ENCODE results near the gene ADCY3. TPM values are rescaled to one million over a fixed set of nuclear protein-coding genes. Genes with fewer than 3 reads are reported as not detected.

Gene ADCY3
- total and polyA plus RNA-seq, 2 of the 13 experiments (the other 11 are each of a cell fraction or from before 2014, with no cell fraction given) = 0.11 to 0.61 TPM

GRCh38 chr2:24828238-24828996 lies 91.6 kb downstream of the ADCY3 start:
- Histone ChIP-seq H3K4me3 (replicated peaks in 1 of 3; ENCODE audit: insufficient read depth in 1 of 3, low read depth in 2 of 3, low read length in 3 of 3) (peak overlapping the region; percentile 20 to 73 (median 20); a peak in 5 of 6 replicates), H4K20me1 (ENCODE audit: insufficient read depth, low read length) (no peaks in the 10 kb centered on the region), H3K4me2 (ENCODE audit: low read depth, low read length) (peak overlapping the region; percentile 98), H3K4me1 (ENCODE audit: insufficient read depth, low read length) (peaks cover 23% of the 10 kb centered on the region), H3K79me2 (ENCODE audit: insufficient read depth, low read length) (no peaks in the 10 kb centered on the region), H3K9me3 (ENCODE audit: low read length) (no peaks in the 10 kb centered on the region), H2AFZ (ENCODE audit: low read length) (no peak overlapping the region), H3K27me3 (ENCODE audit: control insufficient read depth in 1 of 2, insufficient read depth in 2 of 2, low read length in 2 of 2) (peaks cover 7 to 21% of the 10 kb centered on the region in 2 experiments; a peak in 3 of 5 replicates), H3K36me3 (replicated peaks in 1 of 2; ENCODE audit: control insufficient read depth in 1 of 2, insufficient read depth in 2 of 2, low read length in 2 of 2) (peaks cover 0 to 1% of the 10 kb centered on the region in 2 experiments; a peak in 1 of 5 replicates), H3K9ac (ENCODE audit: insufficient read depth, low read depth, low read length) (no peak overlapping the region), H3K27ac (ENCODE audit: extremely low read length, insufficient read depth, low read length) (no peak overlapping the region)
- CTCF ChIA-PET (ENCODE audit: low intra/inter-chr PET ratio, low total read pairs) = interaction anchor here (0.7 to 3.5 kb wide), 4 partner anchors 36 to 418 kb away, joined by 6 to 43 read pairs (median 20); partner anchors contain the start of genes CENPO and PTRHD1
- intact Hi-C loops (cut with micrococcal nuclease; ENCODE audit: unreplicated experiment) = no loop called here
- TF ChIP-seq ZXDC (CRISPR knock-in tag; IDR thresholded peaks at IDR 0.05) = no peak
- TF ChIP-seq NR0B2 (CRISPR knock-in tag; IDR thresholded peaks at IDR 0.05) = 0 out of 2 replicates have a peak, but pooled peaks have one; percentile 4
- 0 out of 2 replicates have a peak, but pooled peaks have one; percentile 16 for TF ChIP-seq ZBTB33 (CRISPR knock-in tag; IDR thresholded peaks at IDR 0.05)
- no peak for DNase-seq (ENCODE audit: low spot score)
- POLR2A ChIA-PET = interaction anchor here (0.9 to 1.5 kb wide), 3 partner anchors 19 to 429 kb away, joined by 3 to 10 read pairs (median 3); partner anchors contain the start of genes CENPO and PTRHD1
- ATAC-seq = no peak
- in situ Hi-C loops (cut with HindIII; ENCODE audit: extremely low pct_ligation_motif_present, low pct_unique_long_range_greater_than_20kb) = loop anchor here (5.0 kb wide), 2 partner anchors 216 to 426 kb away; no protein-coding TSS in a partner anchor
- FAIRE-seq = no peak
- BruUV-seq (replicated peaks) = no TSS peak
- WGBS (ENCODE audit: low lambda C conversion rate) = 47% methylated on average over 17 of the region's 17 CpGs

Measured in HepG2 (cell line).